Heart left ventricle (tissue), 13 donors: ENCODE measurements around the gene BAZ2B.

ENCODE experiments used
- CTCF ChIP-seq, 12 donors: fragments of 200-600 bp; sonication (generic) in 4 of 12; IDR thresholded peaks; one replicate each; pipeline versions ENCODE4 v1.5.0 to v1.8.0; 2018 to 2022; ENCODE audit warnings: antibody characterized with exemption in 12 of 12, mild to moderate bottlenecking in 5 of 12
- POLR2A ChIP-seq, 2 donors: fragments of 450-650 bp; IDR thresholded peaks; one replicate each; pipeline ENCODE4 v1.6.1; 2017; ENCODE audit warnings: antibody characterized with exemption in 2 of 2, mild to moderate bottlenecking in 2 of 2, moderate library complexity in 2 of 2
- donor health status: ischemic (EF 13 %, LVEDD 7.1; RV severe dilation, severe dysfunction).
- donor health status: DM: no; HTN: yes; CAD: no.
- donor health status: DM: no; HTN: no; CAD: no.
- donor health status: ischemic (EF 25% LVEDD 6.9; RV normal size, moderate dysfunction).
- donor health status: ischemic (EF 25% LVEDD 5.7; RV mildly dilated, moderate dysfunction).
- donor health status: ischemic (EF 35%, LVEDD 5.7; RV mildly dilated, moderate dysfunction).
- donor health status: nonischemic (EF 11% LVEDD 7.7; RV severe dilation, severe dysfunction).
- donor health status: DM: yes; HTN: yes; CAD: no.
- donor health status: PGD.
- donor health status: ischemic (EF 29% LVEDD 5.4; RV normal size, mild dysfunction).
- donor health status: nonischemic (EF 23%, LVEDD 6.1; RV moderate dilation, normal function).

- TF ChIP-seq CTCF (IDR thresholded peaks at IDR 0.05): no peak
- no peak for TF ChIP-seq POLR2A (IDR thresholded peaks at IDR 0.05)
These were observed 336.6 kb downstream of the BAZ2B start for GRCh38 chr2:159279700-159280099.
